T-helper 9 cell (primary cell): ENCODE data around the gene LRBA.
"Not testable (repeated sequence)": the region's sequence is repeated elsewhere in the genome, so short reads cannot be mapped to it uniquely, and the experiment has no call there.

Source experiments
- DNase-seq: peaks from one replicate; pipeline ENCODE4 v3.0.0-alpha.2; 2020

The LRBA gene

GRCh38 chr4:150974252-150974640 is 40.8 kb downstream of the LRBA start:
- no peak for DNase-seq

DNA sequence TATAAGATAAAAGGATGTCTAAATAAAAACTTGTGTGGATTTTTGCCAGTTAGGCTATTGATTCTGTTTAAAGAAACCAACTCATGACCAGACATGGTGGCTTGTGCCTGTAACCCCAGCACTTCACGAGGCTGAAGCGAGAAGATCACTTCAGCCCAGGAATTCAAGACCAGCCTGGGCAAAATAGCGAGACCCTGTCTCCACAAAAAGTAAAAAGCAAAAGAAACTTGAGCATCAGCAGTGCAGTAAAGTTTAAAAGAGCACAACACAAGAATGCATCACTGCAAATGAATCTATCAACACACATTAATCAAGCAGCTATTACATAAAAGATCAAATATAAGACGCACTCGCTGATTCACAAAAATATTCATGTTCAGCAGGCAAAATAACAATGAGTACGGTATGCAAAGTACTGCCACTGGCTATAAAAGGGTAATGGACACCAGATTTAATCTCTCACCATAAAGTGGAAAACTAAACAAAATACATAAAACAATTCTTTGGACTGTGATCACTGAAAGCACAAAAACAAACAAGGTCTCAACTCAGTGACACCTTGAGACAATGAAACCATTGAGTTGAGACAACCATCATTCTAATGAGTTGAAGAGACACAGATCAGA is 41.3 kb downstream of the LRBA start:
- no peak for DNase-seq

GRCh38 chr4:150972592-150972991 is 42.5 kb downstream of the LRBA start:
- no peak for DNase-seq

DNA sequence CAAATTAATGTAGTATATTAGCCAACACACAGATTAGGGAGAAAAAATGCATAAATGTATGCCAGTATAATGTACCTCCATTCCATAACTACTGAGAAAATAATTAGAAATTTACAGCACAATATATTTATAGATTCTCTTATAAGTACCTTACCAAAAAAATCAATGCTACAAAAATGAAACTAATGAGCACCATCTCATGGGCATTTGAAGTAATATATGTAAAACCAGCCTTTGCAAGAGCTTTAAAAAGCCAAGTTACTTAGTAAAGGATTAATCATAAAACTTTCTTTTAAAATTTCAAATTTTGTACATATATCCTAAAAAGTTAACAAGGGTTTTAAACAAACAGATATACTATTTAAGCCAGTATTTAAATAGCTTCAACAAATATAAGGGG is 43.2 kb downstream of the LRBA start:
- DNase-seq = no peak

DNA sequence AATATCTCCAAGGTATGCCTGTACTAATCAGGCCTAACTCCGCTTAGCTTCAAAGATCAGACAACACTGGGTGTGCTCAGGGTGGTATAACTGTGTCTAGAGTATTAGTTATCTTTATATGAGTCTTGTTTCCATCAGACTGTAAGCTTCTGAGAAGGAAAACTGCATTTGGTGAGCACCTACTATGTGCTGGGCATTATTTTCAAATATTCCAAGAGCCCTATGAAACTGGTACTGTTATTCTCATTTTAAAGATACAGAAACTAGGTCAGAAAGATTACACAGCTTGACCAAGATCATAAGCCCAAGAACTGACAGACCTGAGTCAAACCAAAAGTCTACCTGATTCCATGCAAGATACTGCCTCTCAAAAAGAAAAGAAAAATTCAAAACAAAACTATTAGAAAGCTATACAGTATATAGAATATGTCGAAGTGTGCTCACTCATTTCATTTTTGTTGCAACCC is 44.4 kb downstream of the LRBA start:
- DNase-seq = no peak

DNA sequence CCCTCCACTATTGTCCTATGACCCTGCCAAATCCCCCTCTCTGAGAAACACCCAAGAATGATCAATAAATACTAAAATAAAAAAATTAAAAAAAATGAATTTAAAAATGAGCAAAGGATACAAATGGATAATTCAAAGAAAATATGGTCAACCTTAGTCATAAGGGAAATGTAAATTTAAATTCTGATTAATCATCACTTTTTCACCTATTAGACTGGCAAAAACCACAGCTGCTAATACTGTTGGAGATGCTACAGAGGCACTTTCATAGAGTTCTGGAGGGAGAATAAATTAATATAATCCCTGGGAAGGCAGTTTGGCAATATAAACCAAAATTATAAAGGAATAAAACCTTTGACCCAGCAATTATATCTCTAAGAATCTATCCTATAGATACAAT is 50.3 kb downstream of the LRBA start:
- no peak for DNase-seq

- not testable (repeated sequence) for DNase-seq
Observed at GRCh38 chr4:150963602-150964345, 51.3 kb downstream of the LRBA start.

DNA sequence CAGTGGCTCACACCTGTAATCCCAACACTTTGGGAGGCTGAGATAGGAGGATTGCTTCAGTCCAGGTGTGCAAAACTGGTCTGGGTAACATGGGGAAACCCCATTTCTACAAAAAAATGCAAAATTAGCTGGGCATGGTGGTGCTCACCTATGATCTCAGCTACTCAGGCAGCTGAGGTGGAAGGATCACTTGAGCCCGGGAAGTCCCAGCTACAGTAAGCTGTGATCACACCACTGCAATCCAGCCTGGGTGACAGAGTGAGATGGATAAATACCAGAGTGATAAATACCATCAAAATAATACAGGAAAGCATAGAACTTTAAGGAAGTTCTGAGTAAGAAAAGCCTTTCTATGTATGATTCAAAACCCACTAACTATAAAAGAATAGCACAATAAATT is 52.8 kb downstream of the LRBA start:
- no peak for DNase-seq

DNA sequence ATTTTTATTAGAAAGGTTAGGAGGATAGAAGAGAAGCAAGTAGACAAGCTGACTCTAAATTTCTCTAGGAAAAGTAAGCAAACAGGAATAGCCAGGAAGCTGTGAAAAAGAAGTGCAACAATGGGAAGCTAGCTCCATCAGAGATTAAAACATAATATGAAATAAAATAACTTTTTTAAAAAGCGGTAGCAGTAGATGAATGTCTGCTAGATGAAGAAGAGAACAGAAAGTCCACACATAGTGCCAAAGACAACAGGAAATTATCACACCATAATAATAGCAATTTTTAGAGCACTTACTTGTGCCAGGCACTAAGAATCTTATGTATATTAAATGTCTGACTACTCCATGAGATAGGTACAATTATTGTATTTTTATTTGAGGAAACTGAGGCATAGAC is 53.5 kb downstream of the LRBA start:
- no peak for DNase-seq

DNA sequence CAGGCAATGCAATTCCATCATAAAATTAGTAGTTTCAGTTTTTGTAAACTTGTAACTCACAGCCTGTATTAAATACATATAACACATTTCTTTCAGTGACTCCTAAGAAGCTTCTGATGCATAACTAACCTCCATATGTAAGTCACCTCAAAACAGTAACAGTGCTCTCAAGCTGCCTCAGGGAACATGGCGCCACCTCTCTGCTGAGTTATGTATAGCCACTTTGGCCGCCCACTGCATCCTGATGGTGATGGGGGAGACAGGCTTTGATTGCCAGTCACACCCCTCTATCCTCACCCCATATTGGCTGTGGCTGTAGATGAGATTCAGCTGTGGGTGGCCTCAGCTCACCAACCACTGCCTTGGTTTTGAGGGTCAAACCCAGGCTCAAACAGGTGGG is 54.3 kb downstream of the LRBA start:
- no peak for DNase-seq

DNA sequence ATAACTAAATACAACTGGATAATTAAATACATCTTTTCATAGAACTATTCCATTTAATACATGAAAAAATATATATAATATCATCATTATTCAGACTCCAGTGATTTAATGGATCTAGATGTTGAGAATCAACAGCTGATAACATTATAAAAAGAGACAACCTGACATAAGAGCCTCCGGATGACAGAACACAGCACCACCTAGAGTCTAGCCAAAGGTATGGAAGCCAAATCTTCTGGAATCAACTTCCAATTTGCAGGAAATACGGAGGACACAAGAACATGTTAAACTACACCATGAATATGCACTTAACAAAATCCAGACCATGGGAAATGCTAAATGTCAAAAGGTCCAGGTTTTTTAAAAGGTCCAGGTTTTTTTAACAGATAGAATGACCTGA is 55.0 kb downstream of the LRBA start:
- DNase-seq = no peak

- DNase-seq = not testable (repeated sequence)
Observed at GRCh38 chr4:150957981-150958380, 57.1 kb downstream of the LRBA start.

GRCh38 chr4:150957095-150957494 is 58.0 kb downstream of the LRBA start:
- DNase-seq = not testable (repeated sequence)

DNA sequence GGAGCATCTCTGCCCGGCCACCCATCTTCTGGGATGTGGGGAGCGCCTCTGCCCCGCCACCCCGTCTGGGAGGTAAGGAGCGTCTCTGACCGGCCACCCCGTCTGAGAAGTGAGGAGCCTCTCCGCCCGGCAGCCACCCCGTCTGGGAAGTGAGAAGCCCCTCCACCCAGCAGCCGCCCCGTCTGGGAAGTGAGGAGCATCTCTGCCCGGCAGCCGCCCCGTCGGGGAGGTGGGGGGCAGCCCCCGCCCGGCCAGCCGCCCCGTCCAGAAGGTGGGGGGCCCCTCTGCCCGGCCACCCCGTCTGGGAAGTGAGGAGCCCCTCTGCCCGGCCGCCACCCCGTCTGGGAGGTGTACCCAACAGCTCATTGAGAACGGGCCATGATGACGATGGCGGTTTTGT is 61.2 kb downstream of the LRBA start:
- DNase-seq = not testable (repeated sequence)

DNA sequence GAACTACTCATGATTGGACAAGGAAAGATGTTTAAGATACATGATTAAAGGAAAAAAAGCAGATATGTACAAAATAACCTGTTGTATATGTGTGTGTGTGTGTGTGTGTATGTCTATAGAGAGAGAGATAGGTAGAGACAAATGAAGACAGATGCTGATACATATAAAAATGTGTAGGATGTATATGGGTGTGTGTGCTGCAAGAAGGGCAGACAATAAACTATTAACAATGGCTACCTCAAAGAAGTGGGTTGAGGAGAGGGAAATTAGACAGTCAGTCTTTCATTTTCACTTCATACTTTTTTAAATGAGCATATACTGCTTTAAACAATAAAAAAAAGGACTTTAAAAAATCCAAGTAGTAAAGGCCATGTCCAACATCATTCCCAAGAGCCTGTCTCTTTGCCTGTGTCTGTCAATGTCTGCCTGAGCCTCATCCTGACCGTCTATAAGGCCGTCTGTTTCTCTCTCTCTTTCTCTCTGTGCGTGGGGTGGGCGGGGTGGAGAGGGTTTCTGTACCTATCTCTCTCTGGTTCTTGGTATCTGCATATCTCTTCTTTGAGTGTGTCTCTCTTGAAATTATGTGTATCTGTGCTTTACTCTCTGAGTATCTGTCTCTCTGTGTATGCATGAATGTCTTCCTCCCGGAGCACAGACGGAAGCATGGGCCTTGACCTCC is 62.8 kb downstream of the LRBA start:
- DNase-seq = no peak

GRCh38 chr4:150950657-150951288 is 64.3 kb downstream of the LRBA start:
- DNase-seq = no peak

- no peak for DNase-seq
Observed at GRCh38 chr4:150949943-150950342, 65.1 kb downstream of the LRBA start.

- no peak for DNase-seq
Observed at GRCh38 chr4:150949342-150949741, 65.7 kb downstream of the LRBA start.

GRCh38 chr4:150948710-150949109 is 66.4 kb downstream of the LRBA start:
- no peak for DNase-seq

DNA sequence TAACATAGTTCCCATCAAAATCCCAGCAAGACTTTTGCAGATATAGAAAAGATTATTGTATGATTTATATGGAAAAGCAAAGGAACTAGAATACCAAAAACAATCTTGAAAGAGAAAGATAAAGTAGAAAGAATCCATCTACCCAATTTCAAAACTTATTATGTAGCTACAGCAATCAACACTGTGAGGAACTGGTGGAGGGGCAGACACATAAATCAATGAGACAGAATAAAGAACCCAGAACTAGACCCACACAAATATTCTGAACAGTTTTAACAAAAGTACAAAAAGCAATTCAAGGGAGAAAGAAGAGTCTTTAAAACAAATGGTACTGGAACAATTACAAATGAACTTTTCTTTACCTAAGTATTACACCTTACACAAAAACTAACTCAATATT is 67.0 kb downstream of the LRBA start:
- no peak for DNase-seq

GRCh38 chr4:150944660-150945059 is 70.4 kb downstream of the LRBA start:
- no peak for DNase-seq

DNA sequence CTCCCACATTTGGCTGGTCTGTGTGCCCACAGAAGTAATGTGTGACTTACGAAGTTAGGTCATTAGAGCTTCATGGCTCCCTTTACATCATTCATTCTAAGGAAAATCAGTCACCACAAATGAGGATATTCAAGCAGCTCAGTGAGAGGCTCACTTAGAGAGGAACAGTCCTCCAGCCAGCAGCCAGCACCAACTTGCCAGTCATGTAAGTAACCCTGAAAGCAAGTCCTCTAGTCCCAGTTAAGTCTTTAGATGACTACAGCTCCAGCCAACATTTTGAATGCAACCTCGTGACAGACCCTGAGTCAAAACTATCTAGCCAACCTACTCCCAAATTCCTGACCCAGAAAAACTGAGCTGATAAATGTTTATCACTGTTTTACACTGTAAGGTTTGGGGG is 71.3 kb downstream of the LRBA start:
- no peak for DNase-seq

DNA sequence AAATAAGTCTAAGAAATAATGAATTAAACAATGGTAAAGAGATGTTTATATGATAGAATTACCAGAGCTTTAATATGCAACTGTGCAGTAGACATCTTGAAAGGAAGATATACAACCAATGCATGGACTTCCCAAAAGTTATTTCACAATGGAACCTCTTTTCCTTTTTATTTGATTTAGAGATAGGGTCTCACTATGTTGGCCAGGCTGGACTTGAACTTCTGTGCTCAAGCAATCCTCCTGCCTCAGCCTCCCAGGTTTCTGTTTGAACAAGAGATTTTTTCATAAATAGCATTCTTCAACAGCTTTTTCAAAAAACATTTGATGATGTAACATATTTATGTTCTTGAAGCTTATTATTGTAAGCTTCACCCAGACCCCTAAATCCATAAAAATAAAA is 72.0 kb downstream of the LRBA start:
- DNase-seq = no peak

GRCh38 chr4:150942539-150942938 is 72.5 kb downstream of the LRBA start:
- DNase-seq = no peak
